Breast epithelium (tissue), 4 donors: Measurements from ENCODE around the gene CDCA3. TPM values are rescaled to one million over a fixed set of nuclear protein-coding genes. Genes with fewer than 3 reads are reported as not detected.

ENCODE experiments used
- DNase-seq, 2 donors: peaks; one replicate each; pipeline ENCODE4 v3.0.0-alpha.2; 2019; ENCODE audit warnings: low spot score in 2 of 2
- H3K27ac ChIP-seq, 2 donors: fragments of 200-600 bp; sonication (generic) in 1 of 2; one replicate each; pipeline ENCODE4 v1.5.1; 2016 to 2019; ENCODE audit warnings: mild to moderate bottlenecking in 1 of 2
- H3K27me3 ChIP-seq, 2 donors: fragments of 200-600 bp; sonication (generic) in 1 of 2; one replicate each; pipeline versions ENCODE4 v1.5.1 to v1.6.0; 2017 to 2019; ENCODE audit warnings: control low read depth in 1 of 2, mild to moderate bottlenecking in 1 of 2
- H3K36me3 ChIP-seq: fragments of 200-600 bp; one replicate; pipeline ENCODE4 v1.5.1; 2019
- H3K4me1 ChIP-seq, 2 donors: fragments of 200-600 bp; sonication (generic); one replicate each; pipeline ENCODE4 v1.5.1; 2016 to 2019; ENCODE audit warnings: control low read depth in 1 of 2
- H3K4me3 ChIP-seq, 3 donors: fragments of 200-600 bp; sonication (generic); 1 replicate in 2 of 3; 2 replicates in 1 of 3; pipeline ENCODE4 v1.5.1; 2016 to 2019; ENCODE audit warnings: mild to moderate bottlenecking in 3 of 3, moderate library complexity in 2 of 3
- H3K9me3 ChIP-seq, 2 donors: fragments of 200-600 bp; sonication (generic) in 1 of 2; one replicate each; pipeline ENCODE4 v1.5.1; 2016 to 2019; ENCODE audit warnings: control low read depth in 1 of 2
- POLR2A ChIP-seq: fragments of 450-650 bp; IDR thresholded peaks from one replicate; pipeline ENCODE4 v1.6.1; 2016; ENCODE audit warnings: antibody characterized with exemption, mild to moderate bottlenecking, moderate library complexity
- POLR2AphosphoS5 ChIP-seq, 3 donors: sonication (generic); formaldehyde crosslinking; IDR thresholded peaks; one replicate each; pipeline ENCODE4 v1.6.1; 2017; ENCODE audit warnings: antibody characterized with exemption in 3 of 3
- intact Hi-C: fragments of 100-400 bp; cut with DNase I; formaldehyde crosslinking; loops from one replicate; pipeline ENCODE4 v1.15.1; 2023; ENCODE audit warnings: low total_unique reads
- total RNA-seq, 3 donors: library from RNA; depleted of rRNA; stranded (reverse); fragments of >200 nt; gene quantifications; one replicate each; pipeline ENCODE4 v1.1.0, GENCODE V29; 2016
- TF ChIP-seq, protein P1 (sequence below), 3 donors: fragments of 450-650 bp; IDR thresholded peaks; one replicate each; pipeline ENCODE4 v1.5.1; 2016 to 2017; ENCODE audit warnings: antibody characterized with exemption in 3 of 3, mild to moderate bottlenecking in 3 of 3, moderate library complexity in 3 of 3

Gene CDCA3
- total RNA-seq, 3 donors from 2014 or later, result 0.33 to 3.0 (median 1.8) TPM

DNA sequence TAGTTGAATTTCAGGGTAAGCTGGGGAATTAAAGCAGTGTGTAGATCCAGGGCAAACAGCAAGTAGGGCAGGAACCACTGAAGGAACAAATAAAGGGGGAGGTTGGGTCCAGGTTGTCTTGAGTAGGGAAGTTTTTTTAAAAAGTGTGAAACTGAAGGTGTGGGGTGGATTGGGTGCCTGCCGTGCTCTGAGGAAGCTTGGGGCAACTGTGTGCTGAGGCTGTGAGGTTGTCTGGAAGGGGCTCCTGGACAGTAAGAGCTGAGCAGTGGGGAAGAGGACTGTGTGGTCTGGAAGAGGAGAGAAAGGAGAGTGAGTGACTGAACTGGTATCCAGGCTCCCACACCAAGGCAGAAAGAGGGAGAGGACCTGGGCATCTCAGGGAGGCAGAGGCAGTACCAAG lies 40.3 kb downstream of the CDCA3 start:
- intact Hi-C loops, result no loop called here
- DNase-seq, result no peak
- Histone ChIP-seq H3K9me3 (no peaks in the 10 kb centered on the region), H3K27ac (no peak overlapping the region), H3K36me3 (no peaks in the 10 kb centered on the region), H3K27me3 (no peaks in the 10 kb centered on the region), H3K4me3 (no peak overlapping the region), H3K4me1 (no peaks in the 10 kb centered on the region)
- TF ChIP-seq POLR2AphosphoS5 (IDR thresholded peaks at IDR 0.05) (no peak), POLR2A (no peak)
- TF ChIP-seq, protein P1, sequence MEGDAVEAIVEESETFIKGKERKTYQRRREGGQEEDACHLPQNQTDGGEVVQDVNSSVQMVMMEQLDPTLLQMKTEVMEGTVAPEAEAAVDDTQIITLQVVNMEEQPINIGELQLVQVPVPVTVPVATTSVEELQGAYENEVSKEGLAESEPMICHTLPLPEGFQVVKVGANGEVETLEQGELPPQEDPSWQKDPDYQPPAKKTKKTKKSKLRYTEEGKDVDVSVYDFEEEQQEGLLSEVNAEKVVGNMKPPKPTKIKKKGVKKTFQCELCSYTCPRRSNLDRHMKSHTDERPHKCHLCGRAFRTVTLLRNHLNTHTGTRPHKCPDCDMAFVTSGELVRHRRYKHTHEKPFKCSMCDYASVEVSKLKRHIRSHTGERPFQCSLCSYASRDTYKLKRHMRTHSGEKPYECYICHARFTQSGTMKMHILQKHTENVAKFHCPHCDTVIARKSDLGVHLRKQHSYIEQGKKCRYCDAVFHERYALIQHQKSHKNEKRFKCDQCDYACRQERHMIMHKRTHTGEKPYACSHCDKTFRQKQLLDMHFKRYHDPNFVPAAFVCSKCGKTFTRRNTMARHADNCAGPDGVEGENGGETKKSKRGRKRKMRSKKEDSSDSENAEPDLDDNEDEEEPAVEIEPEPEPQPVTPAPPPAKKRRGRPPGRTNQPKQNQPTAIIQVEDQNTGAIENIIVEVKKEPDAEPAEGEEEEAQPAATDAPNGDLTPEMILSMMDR (IDR thresholded peaks at IDR 0.05), result no peak

DNA sequence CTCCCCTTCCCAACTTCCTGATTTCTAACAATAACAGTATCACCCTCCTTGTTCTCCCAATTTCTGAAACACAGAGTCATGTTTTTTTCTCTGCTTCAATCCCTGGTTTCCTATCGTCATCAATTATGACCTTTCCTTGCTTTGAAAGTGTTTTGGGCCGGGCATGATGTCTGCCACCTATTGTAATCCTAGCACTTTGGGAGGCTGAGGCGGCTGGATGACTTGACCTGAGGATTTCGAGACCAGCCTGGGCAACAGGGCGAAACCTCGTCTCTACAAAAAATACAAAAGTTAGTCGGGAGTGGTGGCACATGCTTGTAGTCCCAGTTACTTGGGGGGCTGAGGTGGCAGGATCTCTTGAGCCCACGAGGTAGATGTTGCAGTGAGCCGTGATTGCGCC lies 42.0 kb downstream of the CDCA3 start:
- H3K4me1 ChIP-seq, result no peaks in the 10 kb centered on the region
- H3K27me3 ChIP-seq, result no peaks in the 10 kb centered on the region
- no peaks in the 10 kb centered on the region for H3K36me3 ChIP-seq
- intact Hi-C loops, result no loop called here
- TF ChIP-seq, protein P1 (IDR thresholded peaks at IDR 0.05), result no peak
- no peak for TF ChIP-seq POLR2A
- TF ChIP-seq POLR2AphosphoS5 (IDR thresholded peaks at IDR 0.05), result no peak
- H3K4me3 ChIP-seq, result no peak overlapping the region
- DNase-seq, result no peak
- H3K9me3 ChIP-seq, result no peaks in the 10 kb centered on the region
- no peak overlapping the region for H3K27ac ChIP-seq

DNA sequence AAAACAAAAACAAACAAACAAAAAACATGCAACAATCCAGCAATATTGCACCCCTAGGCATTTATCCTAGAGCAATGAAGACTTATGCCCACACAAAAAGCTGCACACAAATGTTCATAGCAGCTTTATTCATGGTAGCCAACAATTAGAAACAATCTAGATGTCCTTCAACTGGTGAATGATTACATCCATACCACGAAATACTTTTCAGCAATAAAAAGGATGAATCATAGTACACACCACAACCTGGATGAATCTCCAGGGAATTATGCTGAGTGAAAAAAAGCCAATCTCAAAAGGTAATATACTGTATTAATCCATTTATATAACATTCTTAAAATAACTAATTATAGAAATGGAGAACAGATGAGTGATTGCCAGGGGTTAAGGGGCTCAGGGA lies 43.9 kb downstream of the CDCA3 start:
- Histone ChIP-seq H3K4me1 (no peaks in the 10 kb centered on the region), H3K27ac (no peak overlapping the region), H3K4me3 (no peak overlapping the region), H3K36me3 (no peaks in the 10 kb centered on the region), H3K27me3 (no peaks in the 10 kb centered on the region), H3K9me3 (no peaks in the 10 kb centered on the region)
- no peak for DNase-seq
- TF ChIP-seq POLR2AphosphoS5 (IDR thresholded peaks at IDR 0.05) (no peak), POLR2A (no peak)
- TF ChIP-seq, protein P1 (IDR thresholded peaks at IDR 0.05), result no peak
- intact Hi-C loops, result no loop called here

DNA sequence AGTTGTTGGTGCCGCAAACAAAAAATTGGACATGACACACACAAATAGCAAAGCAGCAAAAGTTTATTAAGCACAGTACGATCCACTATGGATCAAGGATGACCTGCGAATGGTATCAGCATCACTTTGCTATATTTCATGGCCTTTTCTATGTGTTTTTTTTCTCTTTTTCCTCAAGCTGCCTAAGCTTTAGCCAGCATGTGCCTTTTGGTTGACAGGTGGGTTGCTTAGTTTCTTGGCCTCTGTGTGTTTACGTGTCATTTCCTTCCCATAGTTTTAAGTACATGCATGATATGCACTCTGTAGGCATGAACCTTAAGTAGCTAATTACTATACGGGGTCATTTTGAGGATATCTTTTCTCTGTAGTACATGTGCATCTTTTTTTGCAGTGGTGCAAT lies 51.9 kb downstream of the CDCA3 start:
- Histone ChIP-seq H3K27ac (no peak overlapping the region), H3K4me1 (no peaks in the 10 kb centered on the region), H3K27me3 (no peaks in the 10 kb centered on the region), H3K9me3 (no peaks in the 10 kb centered on the region), H3K36me3 (no peaks in the 10 kb centered on the region), H3K4me3 (no peak overlapping the region)
- no peak for DNase-seq
- intact Hi-C loops, result no loop called here
- TF ChIP-seq, protein P1 (IDR thresholded peaks at IDR 0.05), result no peak
- TF ChIP-seq POLR2AphosphoS5 (IDR thresholded peaks at IDR 0.05) (no peak), POLR2A (no peak)

Other genes starting within 250 kb of the CDCA3 start
- gene CHD4, start 243.9 kb downstream of the CDCA3 start, total RNA-seq, result 100 to 1,000 TPM; 162 to 227 (median 203) TPM
- gene LPAR5, start 215.3 kb downstream of the CDCA3 start, total RNA-seq, result 1 to 10 TPM in 2 of 3 donors, under 1 TPM in 1; 0.98 to 1.8 (median 1.8) TPM
- 1 to 10 TPM in 1 of 3 donors, under 1 TPM in 2; 0.59 to 2.4 (median 0.66) TPM for gene ACRBP, start 203.9 kb downstream of the CDCA3 start, total RNA-seq
- 10 to 100 TPM; 51.1 to 74.2 (median 56.3) TPM for gene ING4, start 188.2 kb downstream of the CDCA3 start, total RNA-seq
- 10 to 100 TPM; 34.4 to 57.0 (median 49.5) TPM for gene ZNF384, start 161.9 kb downstream of the CDCA3 start, total RNA-seq
- gene PIANP, start 150.5 kb downstream of the CDCA3 start, total RNA-seq, result under 1 TPM in 2 of 3 donors, not detected in 1; 0.29 to 0.33 TPM
- 10 to 100 TPM; 52.1 to 72.2 (median 59.9) TPM for gene COPS7A, start 127.2 kb downstream of the CDCA3 start, total RNA-seq
- 100 to 1,000 TPM; 130 to 168 (median 159) TPM for gene MLF2, start 98.1 kb downstream of the CDCA3 start, total RNA-seq
- gene PTMS, start 84.9 kb downstream of the CDCA3 start, total RNA-seq, result 100 to 1,000 TPM in 1 of 3 donors, 10 to 100 TPM in 2; 70.9 to 101 (median 85.8) TPM
- gene LAG3, start 78.8 kb downstream of the CDCA3 start, total RNA-seq, result 1 to 10 TPM in 1 of 3 donors, under 1 TPM in 2; 0.44 to 1.3 (median 0.80) TPM
- gene CD4, start 61.8 kb downstream of the CDCA3 start, total RNA-seq, result 10 to 100 TPM in 2 of 3 donors, 1 to 10 TPM in 1; 5.9 to 29.0 (median 11.0) TPM
- gene GPR162, start 29.5 kb downstream of the CDCA3 start, total RNA-seq, result 1 to 10 TPM; 2.6 to 4.2 (median 4.1) TPM
- gene P3H3, start 22.9 kb downstream of the CDCA3 start, total RNA-seq, result 10 to 100 TPM in 2 of 3 donors, 1 to 10 TPM in 1; 7.5 to 29.5 (median 10.1) TPM
- 1 to 10 TPM in 2 of 3 donors, under 1 TPM in 1; 0.80 to 3.3 (median 2.2) TPM for gene GNB3, start 10.4 kb downstream of the CDCA3 start, total RNA-seq
- gene USP5, start 864 bp upstream of the CDCA3 start, total RNA-seq, result 10 to 100 TPM; 32.6 to 52.8 (median 34.7) TPM
- 100 to 1,000 TPM; 297 to 386 (median 351) TPM for gene TPI1, start 16.2 kb upstream of the CDCA3 start, total RNA-seq
- gene SPSB2, start 22.0 kb upstream of the CDCA3 start, total RNA-seq, result 10 to 100 TPM in 2 of 3 donors, 1 to 10 TPM in 1; 9.0 to 13.4 (median 12.7) TPM
- 10 to 100 TPM in 2 of 3 donors, 1 to 10 TPM in 1; 7.4 to 15.4 (median 10.8) TPM for gene LRRC23, start 53.5 kb upstream of the CDCA3 start, total RNA-seq
- 10 to 100 TPM in 2 of 3 donors, 1 to 10 TPM in 1; 5.0 to 16.1 (median 11.1) TPM for gene ENO2, start 63.3 kb upstream of the CDCA3 start, total RNA-seq
- 10 to 100 TPM; 57.9 to 96.4 (median 59.7) TPM for gene ATN1, start 76.7 kb upstream of the CDCA3 start, total RNA-seq
- not detected for gene RNU7-1, start 92.5 kb upstream of the CDCA3 start, total RNA-seq
- gene C12orf57, start 92.7 kb upstream of the CDCA3 start, total RNA-seq, result 100 to 1,000 TPM; 515 to 824 (median 547) TPM
- gene PTPN6, start 100.1 kb upstream of the CDCA3 start, total RNA-seq, result 10 to 100 TPM; 14.7 to 28.0 (median 20.3) TPM
- 100 to 1,000 TPM; 194 to 237 (median 221) TPM for gene PHB2, start 119.4 kb upstream of the CDCA3 start, total RNA-seq
- gene EMG1, start 119.6 kb upstream of the CDCA3 start, total RNA-seq, result 10 to 100 TPM; 29.6 to 52.0 (median 49.5) TPM
- 10 to 100 TPM; 28.3 to 67.5 (median 63.7) TPM for gene LPCAT3, start 167.2 kb upstream of the CDCA3 start, total RNA-seq
- 100 to 1,000 TPM; 307 to 959 (median 622) TPM for gene C1S, start 209.4 kb upstream of the CDCA3 start, total RNA-seq
- 100 to 1,000 TPM; 302 to 773 (median 582) TPM for gene C1R, start 241.2 kb upstream of the CDCA3 start, total RNA-seq